Measurements from ENCODE around the gene TOLLIP. TPM values are rescaled to one million over a fixed set of nuclear protein-coding genes. Genes with fewer than 3 reads are reported as not detected.
A peak's percentile ranks its signal among the peaks of the same experiment; 100 is the strongest.

TOLLIP gene
- total RNA-seq, 2 donors from 2014 or later, result 72.8 to 161 TPM

- H3K4me1 ChIP-seq (replicated peaks), result peaks cover 23% of the 10 kb centered on the region
These were observed 8.0 kb downstream of the TOLLIP start for GRCh38 chr11:1301220-1302000.

GRCh38 chr11:1300569-1301187, 8.8 kb downstream of the TOLLIP start:
- no peak overlapping the region for H3K4me3 ChIP-seq
- no peaks in the 10 kb centered on the region for H3K27me3 ChIP-seq (replicated peaks; ENCODE audit: insufficient read depth)
- WGBS, result 84% methylated on average over 28 of the region's 28 CpGs
- H3K36me3 ChIP-seq, result no peaks in the 10 kb centered on the region
- H3K27ac ChIP-seq, result no peak overlapping the region
- intact Hi-C loops (cut with DNase I), result no loop called here
- H3K4me1 ChIP-seq (replicated peaks), result peaks cover 23% of the 10 kb centered on the region
- no peaks in the 10 kb centered on the region for H3K9me3 ChIP-seq
- TF ChIP-seq POLR2A (IDR thresholded peaks at IDR 0.05) (no peak), CTCF (IDR thresholded peaks at IDR 0.05) (no peak), POLR2AphosphoS5 (IDR thresholded peaks at IDR 0.05) (no peak)
- DNase-seq (ENCODE audit: low spot score), result no peak

More at GRCh38 chr11:1301220-1302000, 8.0 kb downstream of the TOLLIP start:
- Histone ChIP-seq H3K27ac (peak overlapping the region in 1 of 2 donors; percentile 69), H3K9me3 (no peaks in the 10 kb centered on the region), H3K36me3 (no peaks in the 10 kb centered on the region), H3K4me3 (no peak overlapping the region), H3K27me3 (replicated peaks; ENCODE audit: insufficient read depth) (no peaks in the 10 kb centered on the region)
- no peak for DNase-seq (ENCODE audit: low spot score)
- intact Hi-C loops (cut with DNase I), result no loop called here
- 91% methylated on average over 22 of the region's 22 CpGs for WGBS
- TF ChIP-seq CTCF (IDR thresholded peaks at IDR 0.05) (no peak), POLR2AphosphoS5 (IDR thresholded peaks at IDR 0.05) (no peak), POLR2A (IDR thresholded peaks at IDR 0.05) (no peak)

GRCh38 chr11:1300121-1300520, 9.3 kb downstream of the TOLLIP start:
- Histone ChIP-seq H3K27me3 (replicated peaks; ENCODE audit: insufficient read depth) (no peaks in the 10 kb centered on the region), H3K36me3 (no peaks in the 10 kb centered on the region), H3K27ac (no peak overlapping the region), H3K9me3 (no peaks in the 10 kb centered on the region), H3K4me3 (no peak overlapping the region), H3K4me1 (replicated peaks) (peaks cover 23% of the 10 kb centered on the region)
- TF ChIP-seq CTCF (IDR thresholded peaks at IDR 0.05) (no peak), POLR2AphosphoS5 (IDR thresholded peaks at IDR 0.05) (no peak), POLR2A (IDR thresholded peaks at IDR 0.05) (no peak)
- intact Hi-C loops (cut with DNase I), result no loop called here
- DNase-seq (ENCODE audit: low spot score), result no peak
- WGBS, result 64% methylated on average over 7 of the region's 7 CpGs

- WGBS, result 69% methylated on average over 23 of the region's 23 CpGs
- TF ChIP-seq POLR2AphosphoS5 (IDR thresholded peaks at IDR 0.05) (no peak), POLR2A (IDR thresholded peaks at IDR 0.05) (no peak), CTCF (IDR thresholded peaks at IDR 0.05) (no peak)
- no peak for DNase-seq (ENCODE audit: low spot score)
- Histone ChIP-seq H3K36me3 (no peaks in the 10 kb centered on the region), H3K4me3 (no peak overlapping the region), H3K9me3 (no peaks in the 10 kb centered on the region), H3K4me1 (replicated peaks) (peaks cover 23% of the 10 kb centered on the region), H3K27me3 (replicated peaks; ENCODE audit: insufficient read depth) (no peaks in the 10 kb centered on the region), H3K27ac (peak overlapping the region; percentile 61 to 65)
- intact Hi-C loops (cut with DNase I), result no loop called here
These were observed 9.8 kb downstream of the TOLLIP start for GRCh38 chr11:1299621-1300020.
